Dermis blood vessel endothelial cell (primary cell): Measurements from ENCODE around the gene LCN6. TPM values are rescaled to one million over a fixed set of nuclear protein-coding genes. Genes with fewer than 3 reads are reported as not detected.
"Not testable (repeated sequence)": the region's sequence is repeated elsewhere in the genome, so short reads cannot be mapped to it uniquely, and the experiment has no call there.

ENCODE experiments used
- DNase-seq: peaks from one replicate; pipeline ENCODE4 v3.0.0; 2010
- total RNA-seq: library from RNA; depleted of rRNA; stranded (reverse); fragments of >200 nt; gene quantifications from 2 replicates; pipeline ENCODE4 v1.2.3, GENCODE V29; 2014

The LCN6 gene
- total RNA-seq, 1 donor from 2014 or later, result 0.68 TPM

GRCh38 chr9:136759001-136759400 lies 10.7 kb upstream of the LCN6 start:
- DNase-seq, result no peak

- DNase-seq, result no peak
Observed at GRCh38 chr9:136757751-136758140, 9.4 kb upstream of the LCN6 start.

- no peak for DNase-seq
Observed at GRCh38 chr9:136757328-136757727, 9.0 kb upstream of the LCN6 start.

- DNase-seq, result no peak
Observed at GRCh38 chr9:136756836-136757235, 8.5 kb upstream of the LCN6 start.

GRCh38 chr9:136756134-136756438 lies 7.8 kb upstream of the LCN6 start:
- DNase-seq, result no peak

GRCh38 chr9:136755302-136756133 lies 7.2 kb upstream of the LCN6 start:
- DNase-seq, result not testable (repeated sequence)

GRCh38 chr9:136754626-136755301 lies 6.4 kb upstream of the LCN6 start:
- no peak for DNase-seq

- no peak for DNase-seq
Observed at GRCh38 chr9:136754059-136754572, 5.8 kb upstream of the LCN6 start.

GRCh38 chr9:136753371-136754058 lies 5.2 kb upstream of the LCN6 start:
- no peak for DNase-seq

- DNase-seq, result no peak
Observed at GRCh38 chr9:136751814-136752213, 3.5 kb upstream of the LCN6 start.

GRCh38 chr9:136751244-136751643 lies 2.9 kb upstream of the LCN6 start:
- no peak for DNase-seq

GRCh38 chr9:136750526-136750925 lies 2.2 kb upstream of the LCN6 start:
- DNase-seq, result no peak

GRCh38 chr9:136748666-136749611 lies 614 bp upstream of the LCN6 start:
- no peak for DNase-seq

- no peak for DNase-seq
Observed at GRCh38 chr9:136747161-136748060, 914 bp downstream of the LCN6 start.

GRCh38 chr9:136746621-136747020 lies 1.7 kb downstream of the LCN6 start:
- DNase-seq, result no peak

- no peak for DNase-seq
Observed at GRCh38 chr9:136746155-136746490, 2.2 kb downstream of the LCN6 start.

GRCh38 chr9:136745389-136746154 lies 2.8 kb downstream of the LCN6 start:
- DNase-seq, result peak; percentile 52

- DNase-seq, result no peak
Observed at GRCh38 chr9:136744773-136745172, 3.6 kb downstream of the LCN6 start.

GRCh38 chr9:136743639-136744211 lies 4.6 kb downstream of the LCN6 start:
- DNase-seq, result no peak
